A549 (cell line): ENCODE measurements around the gene GJB1. TPM values are rescaled to one million over a fixed set of nuclear protein-coding genes. Genes with fewer than 3 reads are reported as not detected.
A peak's percentile ranks its signal among the peaks of the same experiment; 100 is the strongest.
"Not testable (repeated sequence)": the region's sequence is repeated elsewhere in the genome, so short reads cannot be mapped to it uniquely, and the experiment has no call there.

ENCODE experiments used
- ATAC-seq, 2 experiments: fragments of 200-7000 bp in 1 of 2; fragments of >200 bp in 1 of 2; cut with Nextera tagmentation in 1 of 2; cut with Tn5 transposase in 1 of 2; 3 replicates each; pipeline versions ENCODE4 v1.8.0 to v1.9.1; 2018 to 2020; ENCODE audit warnings: mild to moderate bottlenecking in 1 of 2, moderate library complexity in 1 of 2
- CTCF ChIA-PET: fragments of 300-600 bp; sonication (Branson Sonifier 250); formaldehyde crosslinking; extraction: SDS; loops from one replicate; lab custom pipeline; 2021; ENCODE audit warnings: antibody characterized with exemption, inconsistent platforms; lab: Yijun Ruan, JAX
- POLR2A ChIA-PET: fragments of 350-600 bp; formaldehyde crosslinking; extraction: SDS; loops from one replicate; lab custom pipeline; 2021; ENCODE audit warnings: antibody characterized with exemption, inconsistent platforms; lab: Yijun Ruan, JAX
- DNase-seq, 2 experiments: peaks; one replicate each; pipeline versions ENCODE4 v3.0.0 to v3.0.0-alpha.2; 2011 to 2016; ENCODE audit warnings: low read depth in 1 of 2, low spot score in 1 of 2
- FAIRE-seq: peaks from 2 replicates; lab custom pipeline; 2011; peaks lifted over from hg19 to GRCh38; lab: Jason Lieb, UNC
- H3K27ac ChIP-seq, 2 experiments: fragments of >200 bp; sonication (Bioruptor Twin); formaldehyde crosslinking; 3 replicates each; pipeline ENCODE4 v1.5.1; 2016 to 2017
- H3K4me1 ChIP-seq: fragments of >200 bp; sonication (Bioruptor Twin); formaldehyde crosslinking; 3 replicates; pipeline ENCODE4 v1.6.1; 2016
- H3K4me2 ChIP-seq: fragments of >200 bp; sonication (Bioruptor Twin); formaldehyde crosslinking; 3 replicates; pipeline ENCODE4 v1.6.1; 2016
- H3K4me3 ChIP-seq: fragments of >200 bp; sonication (Bioruptor Twin); formaldehyde crosslinking; 3 replicates; pipeline ENCODE4 v1.5.1; 2016
- H3K9me3 ChIP-seq: fragments of >200 bp; sonication (Bioruptor Twin); formaldehyde crosslinking; 3 replicates; pipeline ENCODE4 v1.6.1; 2016
- CHD4 ChIP-seq: fragments of 200-600 bp; sonication (generic); IDR thresholded peaks from 2 replicates; pipeline ENCODE4 v1.6.1; 2016; ENCODE audit warnings: antibody characterized with exemption, mild to moderate bottlenecking, borderline replicate concordance
- E2F6 ChIP-seq: IDR thresholded peaks from 2 replicates; pipeline ENCODE4 v1.6.1; 2012; ENCODE audit warnings: low read depth, borderline replicate concordance
- EHMT2 ChIP-seq: fragments of 200-600 bp; sonication (generic); IDR thresholded peaks from 2 replicates; pipeline ENCODE4 v1.6.1; 2016; ENCODE audit warnings: antibody characterized with exemption, low read depth, mild to moderate bottlenecking, moderate library complexity
- FOSL2 ChIP-seq, 2 experiments: fragments of 450-650 bp in 1 of 2; fragments of >200 bp in 1 of 2; sonication (Bioruptor Twin) in 1 of 2; formaldehyde crosslinking; IDR thresholded peaks; 2 replicates each; pipeline versions ENCODE4 v1.5.0 to v1.6.1; 2016 to 2020; ENCODE audit warnings: mild to moderate bottlenecking in 1 of 2, moderate library complexity in 1 of 2
- HES2 ChIP-seq: fragments of >200 bp; sonication (Bioruptor Twin); formaldehyde crosslinking; IDR thresholded peaks from 2 replicates; pipeline ENCODE4 v1.6.1; 2016
- HOXB13 ChIP-seq: fragments of 250-450 bp; sonication (Bioruptor Pico); IDR thresholded peaks from 2 replicates; pipeline ENCODE4 v1.5.0; 2020; ENCODE audit warnings: low read depth, mild to moderate bottlenecking, moderate library complexity
- JUNB ChIP-seq: fragments of >200 bp; sonication (Bioruptor Twin); formaldehyde crosslinking; IDR thresholded peaks from 2 replicates; pipeline ENCODE4 v1.6.1; 2016
- KDM1A ChIP-seq: fragments of 200-600 bp; sonication (generic); IDR thresholded peaks from 2 replicates; pipeline ENCODE4 v1.6.1; 2016; ENCODE audit warnings: low read depth, mild to moderate bottlenecking
- MAFK ChIP-seq: fragments of 450-650 bp; IDR thresholded peaks from 2 replicates; pipeline ENCODE4 v1.6.1; 2014; ENCODE audit not compliant: partially characterized antibody
- MAZ ChIP-seq: fragments of 150-350 bp; IDR thresholded peaks from 2 replicates; pipeline ENCODE4 v1.6.1; 2014; ENCODE audit warnings: antibody characterized with exemption, low read depth, low read length, borderline replicate concordance
- NFE2L2 ChIP-seq: fragments of 150-350 bp; conservative IDR thresholded peaks from 2 replicates; pipeline ENCODE4 v1.6.1; 2014; ENCODE audit warnings: low read length
- NR3C1 ChIP-seq: fragments of >200 bp; sonication (Bioruptor Twin); formaldehyde crosslinking; IDR thresholded peaks from 3 replicates; pipeline ENCODE4 v1.6.1; 2017
- PHF8 ChIP-seq: fragments of 200-600 bp; sonication (generic); IDR thresholded peaks from 2 replicates; pipeline ENCODE4 v1.6.1; 2016; ENCODE audit warnings: low read depth, mild to moderate bottlenecking, antibody characterized with exemption, moderate library complexity, borderline replicate concordance
- RAD21 ChIP-seq, 2 experiments: fragments of >200 bp in 1 of 2; sonication (Bioruptor Twin) in 1 of 2; formaldehyde crosslinking in 1 of 2; IDR thresholded peaks in 1 of 2; conservative IDR thresholded peaks in 1 of 2; 2 replicates in 1 of 2; 3 replicates in 1 of 2; pipeline ENCODE4 v1.6.1; 2012 to 2018; ENCODE audit warnings: inconsistent platforms in 1 of 2
- RCOR1 ChIP-seq: fragments of 150-350 bp; IDR thresholded peaks from 2 replicates; pipeline ENCODE4 v1.6.1; 2014; ENCODE audit warnings: antibody characterized with exemption, low read length, low read depth
- TP53 ChIP-seq: fragments of 250-450 bp; sonication (Bioruptor Pico); IDR thresholded peaks from 2 replicates; pipeline ENCODE4 v1.5.0; 2021; ENCODE audit warnings: mild to moderate bottlenecking, moderate library complexity
- ZC3H11A ChIP-seq: fragments of 450-650 bp; IDR thresholded peaks from 2 replicates; pipeline ENCODE4 v1.6.1; 2014; ENCODE audit warnings: antibody characterized with exemption, mild to moderate bottlenecking
- ZNF302 ChIP-seq: fragments of 250-450 bp; sonication (Bioruptor Pico); IDR thresholded peaks from 2 replicates; pipeline ENCODE4 v1.9.0; 2021; ENCODE audit warnings: inconsistent platforms, mild to moderate bottlenecking, moderate library complexity
- WGBS: methylation state at CpG from one replicate; pipeline ENCODE4 v1.1.6; 2017; ENCODE audit errors: missing lambda C conversion rate; 5-methylcytosine and 5-hydroxymethylcytosine counted together
- polyA plus RNA-seq, 4 experiments: library from polyadenylated mRNA; depleted of rRNA in 3 of 4; stranded (reverse); fragments of >200 nt; fragmentation: RNase III in 1 of 4; extraction: RNeasy Plus Mini Kit Qiagen cat#74134 plus additional on column Dnase treatment in 1 of 4; gene quantifications; 2 replicates in 3 of 4; 3 replicates in 1 of 4; pipeline ENCODE4 v1.2.3, GENCODE V29; 2011 to 2017
- TF ChIP-seq, protein P1 (sequence below): fragments of >200 bp; sonication (Bioruptor Twin); formaldehyde crosslinking; IDR thresholded peaks from 3 replicates; pipeline ENCODE4 v1.6.1; 2016
- TF ChIP-seq, protein P2 (sequence below): IDR thresholded peaks from 2 replicates; pipeline ENCODE4 v1.6.1; 2012
- TF ChIP-seq, protein P3 (sequence below): fragments of 150-350 bp; IDR thresholded peaks from 2 replicates; pipeline ENCODE4 v1.6.1; 2014; ENCODE audit warnings: low read depth, mild to moderate bottlenecking, low read length
- TF ChIP-seq, protein P4 (sequence below): IDR thresholded peaks from 2 replicates; pipeline ENCODE4 v1.6.1; 2012

The GJB1 gene
- polyA plus RNA-seq, 2 of the 4 experiments (the other 2 are of a cell fraction) = 0.13 to 0.39 TPM

DNA sequence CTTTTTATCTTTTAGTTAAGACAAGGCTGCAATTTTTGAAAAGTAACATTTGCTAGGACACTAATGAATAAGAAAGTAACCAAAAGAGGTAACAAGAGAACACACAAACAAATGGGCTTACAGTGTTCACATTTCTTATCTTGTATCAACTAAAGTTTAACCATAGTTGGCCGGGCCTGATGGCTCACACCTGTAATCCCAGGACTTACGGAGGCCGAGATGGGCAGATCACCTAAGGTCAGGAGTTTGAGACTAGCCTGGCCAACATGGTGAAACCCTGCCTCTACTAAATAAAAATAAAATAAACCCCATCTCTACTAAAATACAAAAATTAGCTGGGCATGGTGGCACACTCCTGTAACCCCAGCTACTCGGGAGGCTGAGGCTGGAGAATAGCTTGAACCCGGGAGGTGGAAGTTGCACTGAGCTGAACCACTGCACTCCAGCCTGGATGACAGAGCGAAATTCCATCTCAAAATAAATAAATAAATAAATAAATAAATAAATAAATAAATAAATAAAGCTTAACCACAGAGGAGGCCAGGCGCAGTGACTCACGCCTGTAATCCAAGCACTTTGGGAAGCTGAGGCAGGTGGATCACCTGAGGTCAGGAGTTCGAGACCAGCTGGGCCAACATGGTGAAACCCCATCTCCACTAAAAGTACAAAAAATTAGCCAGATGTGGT is 42.3 kb upstream of the GJB1 start:
- H3K27ac ChIP-seq = peak overlapping the region; percentile 89 to 92; a peak in 5 of 6 replicates
- TF ChIP-seq ZC3H11A = peak; percentile 83
- TF ChIP-seq, all 56 proteins: peak for 1; not testable (repeated sequence) for 55
- H3K4me3 ChIP-seq, ATAC-seq, H3K4me1 ChIP-seq, FAIRE-seq, DNase-seq, H3K9me3 ChIP-seq: not testable (repeated sequence)
- H3K4me2 ChIP-seq = peak overlapping the region; percentile 90; the same call in 2 of the 3 replicates
- 90% methylated on average over 8 of the region's 9 CpGs for WGBS
- ChIA-PET POLR2A (interaction anchor here (2.0 to 2.6 kb wide), 2 partner anchors 99 to 103 kb away, joined by 5 to 21 read pairs; partner anchors contain the start of gene NONO), CTCF (interaction anchor here (0.7 to 5.1 kb wide), 6 partner anchors 45 to 211 kb away, joined by 3 to 35 read pairs (median 6); no protein-coding TSS in a partner anchor)

- FAIRE-seq = peak; percentile 61
- peaks cover 10% of the 10 kb centered on the region; the same call in 1 of the 3 replicates for H3K4me1 ChIP-seq
- peak overlapping the region; percentile 89 to 92 for H3K27ac ChIP-seq
- H3K9me3 ChIP-seq = no peaks in the 10 kb centered on the region
- ChIA-PET POLR2A (interaction anchor here (0.7 to 2.6 kb wide), 7 partner anchors 12 to 184 kb away, joined by 3 to 26 read pairs (median 9); partner anchors contain the start of genes MED12, NONO, TAF1 and ZMYM3), CTCF (interaction anchor here (0.7 to 5.1 kb wide), 4 partner anchors 9 to 211 kb away, joined by 3 to 35 read pairs (median 4); no protein-coding TSS in a partner anchor)
- DNase-seq = no peak
- peak overlapping the region; percentile 90 for H3K4me2 ChIP-seq
- 33% methylated on average over 10 of the region's 10 CpGs for WGBS
- peak; percentile 7 to 10; a peak in 2 of 6 replicates for ATAC-seq
- TF ChIP-seq HOXB13 (CRISPR knock-in tag) = 0 out of 2 replicates have a peak, but pooled peaks have one; percentile 43
- TF ChIP-seq NR3C1 = no peak
- TF ChIP-seq, protein P1, sequence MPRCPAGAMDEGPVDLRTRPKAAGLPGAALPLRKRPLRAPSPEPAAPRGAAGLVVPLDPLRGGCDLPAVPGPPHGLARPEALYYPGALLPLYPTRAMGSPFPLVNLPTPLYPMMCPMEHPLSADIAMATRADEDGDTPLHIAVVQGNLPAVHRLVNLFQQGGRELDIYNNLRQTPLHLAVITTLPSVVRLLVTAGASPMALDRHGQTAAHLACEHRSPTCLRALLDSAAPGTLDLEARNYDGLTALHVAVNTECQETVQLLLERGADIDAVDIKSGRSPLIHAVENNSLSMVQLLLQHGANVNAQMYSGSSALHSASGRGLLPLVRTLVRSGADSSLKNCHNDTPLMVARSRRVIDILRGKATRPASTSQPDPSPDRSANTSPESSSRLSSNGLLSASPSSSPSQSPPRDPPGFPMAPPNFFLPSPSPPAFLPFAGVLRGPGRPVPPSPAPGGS = no peak
- TF ChIP-seq TP53 (CRISPR knock-in tag) = no peak
- peak overlapping the region; percentile 51 for H3K4me3 ChIP-seq
These were observed 41.5 kb upstream of the GJB1 start for GRCh38 chrX:71181558-71181909.

GRCh38 chrX:71181910-71182799 is 40.9 kb upstream of the GJB1 start:
- 9% methylated on average over 41 of the region's 42 CpGs for WGBS
- ATAC-seq (peak; percentile 97 to 98), FAIRE-seq (no peak), DNase-seq (peak; percentile 85 to 98)
- peak overlapping the region; percentile 51 for H3K4me3 ChIP-seq
- H3K4me1 ChIP-seq = peaks cover 10% of the 10 kb centered on the region; the same call in 1 of the 3 replicates
- peak overlapping the region; percentile 90 for H3K4me2 ChIP-seq
- no peaks in the 10 kb centered on the region for H3K9me3 ChIP-seq
- CTCF ChIA-PET = interaction anchor here (0.6 to 1.2 kb wide), 5 partner anchors 9 to 211 kb away, joined by 3 to 4 read pairs (median 3); no protein-coding TSS in a partner anchor
- POLR2A ChIA-PET = interaction anchor here (0.7 to 2.6 kb wide), 7 partner anchors 11 to 184 kb away, joined by 3 to 26 read pairs (median 9); partner anchors contain the start of genes MED12, NONO, TAF1 and ZMYM3
- H3K27ac ChIP-seq = peak overlapping the region; percentile 89 to 92
- TF ChIP-seq FOSL2 (IDR thresholded peaks at IDR 0.05) = peak; percentile 59; the same call in 1 of the 2 replicates
- peak; percentile 99 for TF ChIP-seq FOSL2 (CRISPR knock-in tag; IDR thresholded peaks at IDR 0.05)
- TF ChIP-seq RCOR1 = no peak
- no peak for TF ChIP-seq EHMT2
- peak; percentile 43; the same call in 1 of the 2 replicates for TF ChIP-seq JUNB
- peak; percentile 99 for TF ChIP-seq E2F6
- TF ChIP-seq MAFK = peak; percentile 90
- no peak for TF ChIP-seq PHF8
- TF ChIP-seq ZC3H11A = no peak
- TF ChIP-seq ZNF302 (CRISPR knock-in tag) = no peak
- TF ChIP-seq, protein P2, sequence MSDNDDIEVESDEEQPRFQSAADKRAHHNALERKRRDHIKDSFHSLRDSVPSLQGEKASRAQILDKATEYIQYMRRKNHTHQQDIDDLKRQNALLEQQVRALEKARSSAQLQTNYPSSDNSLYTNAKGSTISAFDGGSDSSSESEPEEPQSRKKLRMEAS = peak; percentile 97
- no peak for TF ChIP-seq HES2
- TF ChIP-seq RAD21 (conservative IDR thresholded peaks at IDR 0.05 in 1 of 2, IDR thresholded peaks at IDR 0.05 in 1 of 2) = no peak
- 0 out of 2 replicates have a peak, but pooled peaks have one; percentile 27 for TF ChIP-seq NFE2L2
- TF ChIP-seq, protein P3, sequence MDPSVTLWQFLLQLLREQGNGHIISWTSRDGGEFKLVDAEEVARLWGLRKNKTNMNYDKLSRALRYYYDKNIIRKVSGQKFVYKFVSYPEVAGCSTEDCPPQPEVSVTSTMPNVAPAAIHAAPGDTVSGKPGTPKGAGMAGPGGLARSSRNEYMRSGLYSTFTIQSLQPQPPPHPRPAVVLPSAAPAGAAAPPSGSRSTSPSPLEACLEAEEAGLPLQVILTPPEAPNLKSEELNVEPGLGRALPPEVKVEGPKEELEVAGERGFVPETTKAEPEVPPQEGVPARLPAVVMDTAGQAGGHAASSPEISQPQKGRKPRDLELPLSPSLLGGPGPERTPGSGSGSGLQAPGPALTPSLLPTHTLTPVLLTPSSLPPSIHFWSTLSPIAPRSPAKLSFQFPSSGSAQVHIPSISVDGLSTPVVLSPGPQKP = no peak
- no peak for TF ChIP-seq CHD4
- TF ChIP-seq, protein P4, sequence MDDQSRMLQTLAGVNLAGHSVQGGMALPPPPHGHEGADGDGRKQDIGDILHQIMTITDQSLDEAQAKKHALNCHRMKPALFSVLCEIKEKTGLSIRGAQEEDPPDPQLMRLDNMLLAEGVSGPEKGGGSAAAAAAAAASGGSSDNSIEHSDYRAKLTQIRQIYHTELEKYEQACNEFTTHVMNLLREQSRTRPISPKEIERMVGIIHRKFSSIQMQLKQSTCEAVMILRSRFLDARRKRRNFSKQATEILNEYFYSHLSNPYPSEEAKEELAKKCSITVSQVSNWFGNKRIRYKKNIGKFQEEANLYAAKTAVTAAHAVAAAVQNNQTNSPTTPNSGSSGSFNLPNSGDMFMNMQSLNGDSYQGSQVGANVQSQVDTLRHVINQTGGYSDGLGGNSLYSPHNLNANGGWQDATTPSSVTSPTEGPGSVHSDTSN = peak; percentile 96
- TF ChIP-seq MAZ = no peak
- no peak for TF ChIP-seq KDM1A
